Liver (tissue), 9 donors: Measurements from ENCODE around the gene TSPAN18. TPM values are rescaled to one million over a fixed set of nuclear protein-coding genes. Genes with fewer than 3 reads are reported as not detected.
A peak's percentile ranks its signal among the peaks of the same experiment; 100 is the strongest.

Experiments
- DNase-seq: peaks from one replicate; pipeline ENCODE4 v3.0.0-alpha.2; 2017; ENCODE audit warnings: low spot score
- H3K27ac ChIP-seq, 2 donors: one replicate each; pipeline ENCODE4 v1.7.0; 2013; ENCODE audit warnings: inconsistent platforms in 2 of 2, low read length in 2 of 2, control low read depth in 1 of 2, low read depth in 1 of 2, mild to moderate bottlenecking in 1 of 2
- H3K27me3 ChIP-seq, 4 donors: one replicate each; pipeline versions ENCODE4 v1.6.1 to v1.7.0; 2013; ENCODE audit warnings: low read length in 3 of 4, inconsistent platforms in 1 of 4, mild to moderate bottlenecking in 1 of 4, moderate library complexity in 1 of 4; ENCODE audit not compliant: control insufficient read depth in 4 of 4, insufficient read depth in 4 of 4
- H3K36me3 ChIP-seq, 4 donors: one replicate each; pipeline versions ENCODE4 v1.6.1 to v1.7.0; 2013; ENCODE audit warnings: low read length in 3 of 4, mild to moderate bottlenecking in 3 of 4, low read depth in 1 of 4, moderate library complexity in 1 of 4; ENCODE audit not compliant: control insufficient read depth in 4 of 4, insufficient read depth in 3 of 4
- H3K4me1 ChIP-seq, 4 donors: one replicate each; pipeline versions ENCODE4 v1.6.1 to v1.7.0; 2013; ENCODE audit warnings: low read length in 3 of 4, mild to moderate bottlenecking in 3 of 4, moderate library complexity in 1 of 4; ENCODE audit not compliant: control insufficient read depth in 4 of 4, insufficient read depth in 4 of 4
- H3K4me3 ChIP-seq, 3 donors: one replicate each; pipeline versions ENCODE4 v1.6.1 to v1.7.0; 2013; ENCODE audit warnings: low read length in 3 of 3, control low read depth in 1 of 3, low read depth in 1 of 3, mild to moderate bottlenecking in 1 of 3
- H3K9ac ChIP-seq, 2 donors: one replicate each; pipeline ENCODE4 v1.7.0; 2013; ENCODE audit warnings: low read length in 2 of 2, mild to moderate bottlenecking in 2 of 2, moderate library complexity in 2 of 2, control low read depth in 1 of 2, low read depth in 1 of 2
- H3K9me3 ChIP-seq, 4 donors: one replicate each; pipeline versions ENCODE4 v1.6.1 to v1.7.0; 2013; ENCODE audit warnings: low read length in 3 of 4; ENCODE audit not compliant: control insufficient read depth in 4 of 4
- EGR1 ChIP-seq, 2 donors: IDR thresholded peaks; 2 replicates each; pipeline ENCODE4 v1.6.1; 2016 to 2018; ENCODE audit warnings: antibody characterized with exemption in 2 of 2, low read depth in 2 of 2
- FOXA1 ChIP-seq: IDR thresholded peaks from 2 replicates; pipeline ENCODE4 v1.6.1; 2016; ENCODE audit warnings: antibody characterized with exemption
- JUND ChIP-seq, 2 donors: IDR thresholded peaks; 2 replicates each; pipeline ENCODE4 v1.6.1; 2016; ENCODE audit warnings: antibody characterized with exemption in 2 of 2
- NR2F2 ChIP-seq: IDR thresholded peaks from 2 replicates; pipeline ENCODE4 v1.6.1; 2016; ENCODE audit warnings: antibody characterized with exemption
- RAD21 ChIP-seq, 2 donors: IDR thresholded peaks; 2 replicates each; pipeline ENCODE4 v1.6.1; 2016; ENCODE audit warnings: antibody characterized with exemption in 2 of 2, mild to moderate bottlenecking in 2 of 2
- TAF1 ChIP-seq: conservative IDR thresholded peaks from 2 replicates; pipeline ENCODE4 v1.6.1; 2016; ENCODE audit warnings: antibody characterized with exemption, mild to moderate bottlenecking
- WGBS: extraction: QIAGEN DNeasy Blood & Tissue Kit; methylation state at CpG from one replicate; pipeline ENCODE4 v1.1.7; 2013; 5-methylcytosine and 5-hydroxymethylcytosine counted together
- polyA plus RNA-seq, 2 donors: library from polyadenylated mRNA; stranded (reverse) in 1 of 2; unstranded in 1 of 2; fragments of 200-250 nt in 1 of 2; fragments of >200 nt in 1 of 2; fragmentation: Nextera tagmentation in 1 of 2; extraction: Ambion mirVana in 1 of 2; gene quantifications; one replicate each; pipeline versions ENCODE4 v1.2.1 to v1.2.3, GENCODE V29; 2013 to 2015
- total RNA-seq, 2 donors: library from RNA; depleted of rRNA; stranded (reverse); fragments of >200 nt; gene quantifications; one replicate each; pipeline ENCODE4 v1.2.3, GENCODE V29; 2014
- TF ChIP-seq, protein P1 (sequence below): IDR thresholded peaks from 2 replicates; pipeline ENCODE4 v1.6.1; 2016; ENCODE audit warnings: antibody characterized with exemption
- TF ChIP-seq, protein P2 (sequence below): fragments of 150-350 bp; IDR thresholded peaks from 2 replicates; pipeline ENCODE4 v1.5.1; 2017; ENCODE audit warnings: improper control_type of control experiment, low read depth, low read length; ENCODE audit not compliant: missing input control
- TF ChIP-seq, protein P3 (sequence below): IDR thresholded peaks from 2 replicates; pipeline ENCODE4 v1.6.1; 2016; ENCODE audit warnings: antibody characterized with exemption, mild to moderate bottlenecking
- TF ChIP-seq, protein P4 (sequence below): IDR thresholded peaks from 2 replicates; pipeline ENCODE4 v1.6.1; 2016; ENCODE audit warnings: antibody characterized with exemption
- donor health status: healthy.
- donor health status: healthy.
- donor health status: healthy.
- donor health status: healthy.
- donor health status: healthy.

TSPAN18 gene
- total and polyA plus RNA-seq, 4 donors = 1.2 to 5.0 (median 2.8) TPM

DNA sequence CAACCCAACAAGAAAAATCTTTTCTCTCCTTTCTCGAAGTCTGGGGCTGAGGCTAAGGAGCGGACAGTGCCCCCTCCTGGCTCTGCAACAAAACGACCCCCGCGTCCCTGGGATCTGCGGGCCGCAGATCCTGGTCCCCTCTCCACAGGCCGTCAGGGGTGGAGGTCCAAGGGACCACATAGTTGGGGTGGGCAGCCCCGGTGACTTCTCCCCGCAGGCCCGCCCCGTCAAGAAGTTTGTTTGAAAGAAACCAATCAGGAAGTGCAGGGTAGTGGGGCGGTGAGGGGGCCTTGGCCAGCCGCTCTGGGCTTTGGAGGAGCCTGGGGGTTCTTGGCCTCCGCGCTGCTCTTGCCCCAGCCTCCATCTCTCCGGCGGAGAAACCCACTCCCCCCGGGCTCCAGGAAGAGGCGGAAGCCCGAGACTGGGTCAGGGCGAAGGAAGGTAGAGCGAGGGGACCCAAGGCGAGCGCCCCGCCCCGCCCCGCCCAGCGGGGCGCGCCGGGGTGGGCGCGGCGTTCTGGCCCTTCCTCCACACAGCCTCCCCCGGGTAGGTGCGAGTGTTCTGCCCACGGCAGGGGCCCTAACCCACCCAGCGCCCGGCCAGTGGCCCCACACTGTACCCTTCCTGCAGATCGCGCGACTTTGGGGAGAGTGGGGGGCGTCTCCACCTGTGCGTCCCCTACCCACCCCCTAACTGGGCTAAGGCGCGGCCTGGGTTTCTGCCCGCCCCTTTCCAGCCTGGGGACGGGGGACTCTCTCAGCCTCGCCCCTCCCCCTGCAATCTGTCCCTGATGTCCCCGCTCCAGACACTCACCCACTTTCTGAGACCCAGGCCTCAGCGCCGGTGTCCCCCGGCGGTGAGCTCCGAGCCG lies 222.6 kb downstream of the TSPAN18 start:
- Histone ChIP-seq H3K27ac (peak overlapping the region; percentile 40 to 66), H3K9ac (no peak overlapping the region), H3K4me3 (peak overlapping the region in 2 of 3 donors; percentile 14 to 58), H3K9me3 (no peaks in the 10 kb centered on the region), H3K4me1 (peaks cover 0 to 7% (median 5%) of the 10 kb centered on the region in 4 donors), H3K36me3 (no peaks in the 10 kb centered on the region), H3K27me3 (no peaks in the 10 kb centered on the region)
- TF ChIP-seq, protein P1, sequence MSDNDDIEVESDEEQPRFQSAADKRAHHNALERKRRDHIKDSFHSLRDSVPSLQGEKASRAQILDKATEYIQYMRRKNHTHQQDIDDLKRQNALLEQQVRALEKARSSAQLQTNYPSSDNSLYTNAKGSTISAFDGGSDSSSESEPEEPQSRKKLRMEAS = no peak
- TF ChIP-seq RAD21 (IDR thresholded peaks at IDR 0.05) (peak in 1 of 2 donors; percentile 18), EGR1 (IDR thresholded peaks at IDR 0.05; ENCODE audit: low read depth in 2 of 2) (no peak), JUND (IDR thresholded peaks at IDR 0.05) (no peak)
- TF ChIP-seq, protein P2, sequence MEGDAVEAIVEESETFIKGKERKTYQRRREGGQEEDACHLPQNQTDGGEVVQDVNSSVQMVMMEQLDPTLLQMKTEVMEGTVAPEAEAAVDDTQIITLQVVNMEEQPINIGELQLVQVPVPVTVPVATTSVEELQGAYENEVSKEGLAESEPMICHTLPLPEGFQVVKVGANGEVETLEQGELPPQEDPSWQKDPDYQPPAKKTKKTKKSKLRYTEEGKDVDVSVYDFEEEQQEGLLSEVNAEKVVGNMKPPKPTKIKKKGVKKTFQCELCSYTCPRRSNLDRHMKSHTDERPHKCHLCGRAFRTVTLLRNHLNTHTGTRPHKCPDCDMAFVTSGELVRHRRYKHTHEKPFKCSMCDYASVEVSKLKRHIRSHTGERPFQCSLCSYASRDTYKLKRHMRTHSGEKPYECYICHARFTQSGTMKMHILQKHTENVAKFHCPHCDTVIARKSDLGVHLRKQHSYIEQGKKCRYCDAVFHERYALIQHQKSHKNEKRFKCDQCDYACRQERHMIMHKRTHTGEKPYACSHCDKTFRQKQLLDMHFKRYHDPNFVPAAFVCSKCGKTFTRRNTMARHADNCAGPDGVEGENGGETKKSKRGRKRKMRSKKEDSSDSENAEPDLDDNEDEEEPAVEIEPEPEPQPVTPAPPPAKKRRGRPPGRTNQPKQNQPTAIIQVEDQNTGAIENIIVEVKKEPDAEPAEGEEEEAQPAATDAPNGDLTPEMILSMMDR = peak; percentile 20
- no peak for DNase-seq
- WGBS = 12% methylated on average over 57 of the region's 57 CpGs

DNA sequence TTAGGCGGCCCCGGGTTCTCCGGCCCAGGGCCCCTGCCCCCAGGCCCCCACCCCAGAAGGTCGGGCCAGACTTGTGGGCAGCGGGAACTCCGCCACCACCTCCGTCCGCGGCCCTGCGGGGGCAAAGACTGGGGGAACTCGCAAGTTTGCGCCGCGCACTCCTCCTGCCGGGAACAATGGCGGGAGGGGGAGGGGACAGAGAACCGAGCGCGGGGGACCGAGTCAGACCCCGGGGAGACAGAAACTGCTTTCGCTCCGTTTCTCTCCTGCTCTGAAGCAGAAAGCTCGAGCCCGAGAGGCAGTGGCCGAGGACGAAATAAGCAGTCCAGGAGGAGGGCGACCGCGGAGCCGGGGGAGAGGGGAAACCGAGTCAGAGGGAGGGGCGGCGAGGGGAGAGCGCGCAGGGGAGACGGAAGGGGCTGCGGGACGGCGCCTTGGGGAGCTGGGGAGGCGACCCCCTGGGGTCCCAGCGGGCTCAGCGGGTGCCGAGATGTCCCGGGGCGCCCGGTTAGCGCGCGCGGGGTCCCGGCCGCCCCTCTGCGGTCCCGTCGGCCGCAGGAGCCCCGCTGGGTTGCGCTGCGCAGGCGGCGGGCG lies 223.4 kb downstream of the TSPAN18 start:
- TF ChIP-seq JUND (IDR thresholded peaks at IDR 0.05) (no peak), TAF1 (no peak), NR2F2 (no peak), FOXA1 (no peak), EGR1 (IDR thresholded peaks at IDR 0.05; ENCODE audit: low read depth in 2 of 2) (no peak)
- TF ChIP-seq, protein P1 = no peak
- TF ChIP-seq, protein P3, sequence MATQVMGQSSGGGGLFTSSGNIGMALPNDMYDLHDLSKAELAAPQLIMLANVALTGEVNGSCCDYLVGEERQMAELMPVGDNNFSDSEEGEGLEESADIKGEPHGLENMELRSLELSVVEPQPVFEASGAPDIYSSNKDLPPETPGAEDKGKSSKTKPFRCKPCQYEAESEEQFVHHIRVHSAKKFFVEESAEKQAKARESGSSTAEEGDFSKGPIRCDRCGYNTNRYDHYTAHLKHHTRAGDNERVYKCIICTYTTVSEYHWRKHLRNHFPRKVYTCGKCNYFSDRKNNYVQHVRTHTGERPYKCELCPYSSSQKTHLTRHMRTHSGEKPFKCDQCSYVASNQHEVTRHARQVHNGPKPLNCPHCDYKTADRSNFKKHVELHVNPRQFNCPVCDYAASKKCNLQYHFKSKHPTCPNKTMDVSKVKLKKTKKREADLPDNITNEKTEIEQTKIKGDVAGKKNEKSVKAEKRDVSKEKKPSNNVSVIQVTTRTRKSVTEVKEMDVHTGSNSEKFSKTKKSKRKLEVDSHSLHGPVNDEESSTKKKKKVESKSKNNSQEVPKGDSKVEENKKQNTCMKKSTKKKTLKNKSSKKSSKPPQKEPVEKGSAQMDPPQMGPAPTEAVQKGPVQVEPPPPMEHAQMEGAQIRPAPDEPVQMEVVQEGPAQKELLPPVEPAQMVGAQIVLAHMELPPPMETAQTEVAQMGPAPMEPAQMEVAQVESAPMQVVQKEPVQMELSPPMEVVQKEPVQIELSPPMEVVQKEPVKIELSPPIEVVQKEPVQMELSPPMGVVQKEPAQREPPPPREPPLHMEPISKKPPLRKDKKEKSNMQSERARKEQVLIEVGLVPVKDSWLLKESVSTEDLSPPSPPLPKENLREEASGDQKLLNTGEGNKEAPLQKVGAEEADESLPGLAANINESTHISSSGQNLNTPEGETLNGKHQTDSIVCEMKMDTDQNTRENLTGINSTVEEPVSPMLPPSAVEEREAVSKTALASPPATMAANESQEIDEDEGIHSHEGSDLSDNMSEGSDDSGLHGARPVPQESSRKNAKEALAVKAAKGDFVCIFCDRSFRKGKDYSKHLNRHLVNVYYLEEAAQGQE = no peak
- TF ChIP-seq, protein P4, sequence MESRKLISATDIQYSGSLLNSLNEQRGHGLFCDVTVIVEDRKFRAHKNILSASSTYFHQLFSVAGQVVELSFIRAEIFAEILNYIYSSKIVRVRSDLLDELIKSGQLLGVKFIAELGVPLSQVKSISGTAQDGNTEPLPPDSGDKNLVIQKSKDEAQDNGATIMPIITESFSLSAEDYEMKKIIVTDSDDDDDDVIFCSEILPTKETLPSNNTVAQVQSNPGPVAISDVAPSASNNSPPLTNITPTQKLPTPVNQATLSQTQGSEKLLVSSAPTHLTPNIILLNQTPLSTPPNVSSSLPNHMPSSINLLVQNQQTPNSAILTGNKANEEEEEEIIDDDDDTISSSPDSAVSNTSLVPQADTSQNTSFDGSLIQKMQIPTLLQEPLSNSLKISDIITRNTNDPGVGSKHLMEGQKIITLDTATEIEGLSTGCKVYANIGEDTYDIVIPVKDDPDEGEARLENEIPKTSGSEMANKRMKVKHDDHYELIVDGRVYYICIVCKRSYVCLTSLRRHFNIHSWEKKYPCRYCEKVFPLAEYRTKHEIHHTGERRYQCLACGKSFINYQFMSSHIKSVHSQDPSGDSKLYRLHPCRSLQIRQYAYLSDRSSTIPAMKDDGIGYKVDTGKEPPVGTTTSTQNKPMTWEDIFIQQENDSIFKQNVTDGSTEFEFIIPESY = no peak
- Histone ChIP-seq H3K27me3 (no peaks in the 10 kb centered on the region), H3K36me3 (no peaks in the 10 kb centered on the region), H3K9ac (no peak overlapping the region), H3K4me1 (peaks cover 0 to 11% (median 5%) of the 10 kb centered on the region in 4 donors), H3K27ac (peak overlapping the region; percentile 40 to 66), H3K4me3 (peak overlapping the region in 2 of 3 donors; percentile 17 to 58), H3K9me3 (no peaks in the 10 kb centered on the region)
- 2% methylated on average over 63 of the region's 63 CpGs for WGBS
- no peak for DNase-seq
